HCT116 (cell line): ENCODE data around the gene RNF25. TPM values are rescaled to one million over a fixed set of nuclear protein-coding genes. Genes with fewer than 3 reads are reported as not detected.

ENCODE experiments used
- ATAC-seq: fragments of 200-7000 bp; cut with Tn5 transposase; 2 replicates; pipeline ENCODE4 v1.9.1; 2020; ENCODE audit warnings: mild to moderate bottlenecking, moderate library complexity
- BruUV-seq: library from RNA; stranded (reverse); fragments of 400-500 nt; replicated peaks from 2 replicates; lab custom pipeline; 2021; lab: Mats Ljungman, UMichigan
- CTCF ChIA-PET: fragments of 300-600 bp; sonication (Branson Sonifier 250); formaldehyde crosslinking; loops from one replicate; lab custom pipeline; 2021; ENCODE audit warnings: antibody characterized with exemption; lab: Charles Lee
- POLR2A ChIA-PET: fragments of 300-600, 350-600 bp; sonication (Branson Sonifier 250); formaldehyde crosslinking; loops from one replicate; lab custom pipeline; 2021; ENCODE audit warnings: antibody characterized with exemption; lab: Charles Lee
- RAD21 ChIA-PET, 2 experiments: fragments of 300-600 bp; sonication (Branson Sonifier 250); formaldehyde crosslinking; loops; one replicate each; lab custom pipeline; 2023; ENCODE audit warnings: low total read pairs in 2 of 2; ENCODE audit not compliant: uncharacterized antibody in 2 of 2, unreplicated experiment in 2 of 2, low non-redundant PET in 1 of 2; lab: Charles Lee
- DNase-seq: peaks from one replicate; pipeline ENCODE4 v3.0.0-alpha.2; 2010; ENCODE audit warnings: low read depth, low spot score
- H2AFZ ChIP-seq: fragments of 200-600 bp; shearing (Covaris generic), sonication (generic); 2 replicates; pipeline ENCODE4 v1.6.1; 2017; ENCODE audit warnings: low read depth, mixed run types, mixed read lengths, antibody characterized with exemption, low read length; ENCODE audit not compliant: poor library complexity, severe bottlenecking
- H3K27ac ChIP-seq: 2 replicates; pipeline ENCODE4 v1.5.1; 2012; ENCODE audit warnings: low read depth, low read length
- H3K27me3 ChIP-seq: fragments of 200-600 bp; sonication (generic); 2 replicates; pipeline ENCODE4 v1.6.1; 2016; ENCODE audit warnings: mixed run types, low read length, mixed read lengths; ENCODE audit not compliant: insufficient read depth
- H3K36me3 ChIP-seq, 2 experiments: fragments of 200-500 bp in 1 of 2; fragments of 200-600 bp in 1 of 2; sonication (Bioruptor generic) in 1 of 2; sonication (generic) in 1 of 2; 2 replicates each; pipeline versions ENCODE4 v1.5.1 to v1.6.1; 2014 to 2016; ENCODE audit warnings: low read length in 2 of 2, inconsistent platforms in 1 of 2, mixed read lengths in 1 of 2, mixed run types in 1 of 2; ENCODE audit not compliant: insufficient read depth in 2 of 2, control insufficient read depth in 1 of 2
- H3K4me1 ChIP-seq, 2 experiments: fragments of 200-600 bp in 1 of 2; sonication (generic) in 1 of 2; 2 replicates each; pipeline versions ENCODE4 v1.5.1 to v1.6.1; 2012 to 2017; ENCODE audit warnings: low read length in 2 of 2, inconsistent platforms in 1 of 2, mild to moderate bottlenecking in 1 of 2, mixed read lengths in 1 of 2, mixed run types in 1 of 2, moderate library complexity in 1 of 2; ENCODE audit not compliant: insufficient read depth in 2 of 2, control insufficient read depth in 1 of 2
- H3K4me2 ChIP-seq: fragments of 200-600 bp; sonication (generic); 2 replicates; pipeline ENCODE4 v1.6.1; 2017; ENCODE audit warnings: mixed run types, low read length, mixed read lengths
- H3K4me3 ChIP-seq, 2 experiments: fragments of 200-600 bp in 1 of 2; sonication (generic) in 1 of 2; replicated peaks in 1 of 2; 2 replicates each; pipeline ENCODE4 v1.5.1; 2011 to 2016; ENCODE audit warnings: low read length in 2 of 2, control low read depth in 1 of 2, low read depth in 1 of 2, mild to moderate bottlenecking in 1 of 2, mixed read lengths in 1 of 2, mixed run types in 1 of 2
- H3K79me2 ChIP-seq: fragments of 200-600 bp; sonication (generic); 2 replicates; pipeline ENCODE4 v1.6.1; 2017; ENCODE audit warnings: mild to moderate bottlenecking, mixed run types, low read length, moderate library complexity, mixed read lengths; ENCODE audit not compliant: insufficient read depth
- H3K9ac ChIP-seq: fragments of 200-600 bp; sonication (generic); 2 replicates; pipeline ENCODE4 v1.6.1; 2016; ENCODE audit warnings: low read length, mixed read lengths
- H3K9me2 ChIP-seq: fragments of 200-600 bp; sonication (generic), shearing (Covaris generic); 2 replicates; pipeline ENCODE4 v1.6.1; 2017; ENCODE audit warnings: mixed run types, mild to moderate bottlenecking, moderate library complexity; ENCODE audit not compliant: insufficient read depth
- H3K9me3 ChIP-seq, 2 experiments: fragments of 200-500 bp in 1 of 2; fragments of 200-600 bp in 1 of 2; sonication (Bioruptor generic) in 1 of 2; sonication (generic) in 1 of 2; 2 replicates each; pipeline ENCODE4 v1.6.1; 2014 to 2017; ENCODE audit warnings: low read length in 2 of 2, mixed read lengths in 2 of 2, inconsistent platforms in 1 of 2, low read depth in 1 of 2, mild to moderate bottlenecking in 1 of 2, mixed run types in 1 of 2, moderate library complexity in 1 of 2; ENCODE audit not compliant: control insufficient read depth in 1 of 2, insufficient read depth in 1 of 2
- H4K20me1 ChIP-seq: fragments of 200-600 bp; sonication (generic), shearing (Covaris generic); 2 replicates; pipeline ENCODE4 v1.6.1; 2017; ENCODE audit warnings: mixed run types, mild to moderate bottlenecking, moderate library complexity; ENCODE audit not compliant: insufficient read depth
- CBX3 ChIP-seq: IDR thresholded peaks from 2 replicates; pipeline ENCODE4 v1.6.1; 2012; ENCODE audit warnings: low read depth
- CEBPB ChIP-seq: IDR thresholded peaks from 2 replicates; pipeline ENCODE4 v1.6.1; 2012; ENCODE audit warnings: low read depth
- EGR1 ChIP-seq: IDR thresholded peaks from 2 replicates; pipeline ENCODE4 v1.6.1; 2012; ENCODE audit warnings: low read depth
- ELF1 ChIP-seq: IDR thresholded peaks from 2 replicates; pipeline ENCODE4 v1.6.1; 2012; ENCODE audit warnings: low read depth, borderline replicate concordance
- FOSL1 ChIP-seq: IDR thresholded peaks from 2 replicates; pipeline ENCODE4 v1.6.1; 2012; ENCODE audit warnings: low read depth
- POLR2AphosphoS5 ChIP-seq: IDR thresholded peaks from 2 replicates; pipeline ENCODE4 v1.6.1; 2011; ENCODE audit warnings: mild to moderate bottlenecking, low read depth, low read length, moderate library complexity
- REST ChIP-seq: IDR thresholded peaks from 2 replicates; pipeline ENCODE4 v1.6.1; 2012; ENCODE audit warnings: low read depth
- SP1 ChIP-seq: IDR thresholded peaks from 2 replicates; pipeline ENCODE4 v1.6.1; 2012; ENCODE audit warnings: low read depth
- TCF7L2 ChIP-seq: IDR thresholded peaks from 2 replicates; pipeline ENCODE4 v1.7.0; 2011; ENCODE audit warnings: borderline replicate concordance, inconsistent platforms; ENCODE audit not compliant: insufficient read depth, insufficient read length; ENCODE audit errors: extremely low read depth
- YY1 ChIP-seq: IDR thresholded peaks from 2 replicates; pipeline ENCODE4 v1.6.1; 2011; ENCODE audit warnings: low read length, low read depth, moderate library complexity, mild to moderate bottlenecking; ENCODE audit not compliant: insufficient replicate concordance; ENCODE audit errors: extremely low read depth
- intact Hi-C: fragments of 100-400 bp; cut with micrococcal nuclease; formaldehyde crosslinking; loops from 2 replicates; pipeline ENCODE4 v1.10.0; 2022
- total RNA-seq: library from RNA; stranded (reverse); gene quantifications from one replicate; pipeline ENCODE4 v1.2.1, GENCODE V29; 2021; ENCODE audit not compliant: unreplicated experiment

The RNF25 gene
- total RNA-seq, 1 experiment from 2014 or later = 23.4 TPM

- TF ChIP-seq REST = no peak
- no peak for TF ChIP-seq FOSL1
- no peak for TF ChIP-seq ELF1
These were observed 26.7 kb downstream of the RNF25 start (continued) for GRCh38 chr2:218645126-218645525.

GRCh38 chr2:218644721-218645120 is 27.1 kb downstream of the RNF25 start:
- ATAC-seq = peak; percentile 56
- H3K9me3 ChIP-seq = no peaks in the 10 kb centered on the region
- H2AFZ ChIP-seq = no peak overlapping the region
- H3K4me3 ChIP-seq = no peak overlapping the region
- BruUV-seq = no TSS peak
- H3K36me3 ChIP-seq = peaks cover 40 to 60% of the 10 kb centered on the region in 2 experiments
- H3K27ac ChIP-seq = no peak overlapping the region
- no peaks in the 10 kb centered on the region; the same call in 1 of the 2 replicates for H4K20me1 ChIP-seq
- no peaks in the 10 kb centered on the region for H3K27me3 ChIP-seq
- no peak overlapping the region for H3K4me2 ChIP-seq
- H3K9me2 ChIP-seq = no peaks in the 10 kb centered on the region
- ChIA-PET POLR2A (no interaction called here), RAD21 (no interaction called here), CTCF (no interaction called here)
- intact Hi-C loops = no loop called here
- TF ChIP-seq CBX3 = no peak
- TF ChIP-seq SP1 = no peak
- TF ChIP-seq ELF1 = no peak
- TF ChIP-seq CEBPB = no peak
- TF ChIP-seq POLR2AphosphoS5 = no peak
- no peak for TF ChIP-seq EGR1
- TF ChIP-seq YY1 = no peak
- TF ChIP-seq TCF7L2 = no peak
- DNase-seq = no peak
- H3K9ac ChIP-seq = no peak overlapping the region
- H3K79me2 ChIP-seq = peaks cover 21% of the 10 kb centered on the region; the same call in 1 of the 2 replicates
- H3K4me1 ChIP-seq = no peaks in the 10 kb centered on the region
